GM12892 (cell line): ENCODE data around the gene PLSCR1.

Experiments used
- POLR2AphosphoS5 ChIP-seq: IDR thresholded peaks from 2 replicates; pipeline ENCODE4 v1.6.1; 2011; ENCODE audit warnings: low read depth, low read length, control low read depth
- TAF1 ChIP-seq: IDR thresholded peaks from 2 replicates; pipeline ENCODE4 v1.6.1; 2011; ENCODE audit warnings: low read depth, mild to moderate bottlenecking, control low read depth, low read length, borderline replicate concordance

DNA sequence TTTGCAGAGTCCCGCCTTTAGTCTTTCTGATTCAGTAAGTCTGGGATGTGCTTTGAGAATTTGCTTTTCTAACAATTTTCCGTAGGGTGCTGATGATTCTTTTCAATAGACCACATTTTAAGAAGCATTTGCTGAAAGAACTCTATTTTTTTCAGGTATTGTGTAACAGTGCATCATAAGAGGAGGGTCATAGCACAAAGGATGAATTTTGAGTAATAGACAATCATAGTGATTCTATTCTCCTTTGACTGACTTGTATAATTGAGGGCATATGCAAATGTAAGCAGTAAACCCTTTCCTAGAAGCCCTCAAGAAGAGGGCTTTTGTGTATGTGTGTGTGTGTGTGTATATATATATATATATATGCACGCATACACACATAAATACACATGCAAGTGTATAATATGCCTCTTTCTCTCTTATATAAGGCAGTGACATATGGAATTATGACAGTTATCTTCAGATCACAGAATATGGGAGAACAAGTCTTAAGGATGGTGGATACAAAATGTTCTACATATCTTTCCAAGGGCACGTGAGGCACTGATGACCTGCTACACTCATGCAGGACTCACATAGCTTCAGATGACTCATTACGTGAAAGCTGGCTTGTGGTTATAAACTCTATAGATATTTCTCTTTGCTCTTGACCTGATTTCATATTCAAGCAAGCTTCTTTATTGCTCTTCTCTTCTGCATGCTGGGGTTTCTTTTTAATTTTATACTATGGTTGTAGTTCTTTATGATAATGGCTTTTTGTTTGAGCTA, 6.5 kb upstream of the PLSCR1 start:
- no peak for TF ChIP-seq POLR2AphosphoS5
- no peak for TF ChIP-seq TAF1
